Activated naive CD4-positive, alpha-beta T cell treated with anti-CD3 and anti-CD28 coated beads for 36 hours (primary cell): ENCODE measurements around the gene FGR. TPM values are rescaled to one million over a fixed set of nuclear protein-coding genes. Genes with fewer than 3 reads are reported as not detected.

Experiments
- CTCF ChIA-PET: fragments of 350-600 bp; sonication (Branson Sonifier 250); formaldehyde crosslinking; loops from one replicate; lab custom pipeline; 2021; ENCODE audit warnings: antibody characterized with exemption; lab: Charles Lee
- DNase-seq: peaks from one replicate; pipeline ENCODE4 v3.0.0-alpha.2; 2020
- H3K27ac Mint-ChIP-seq: one replicate; pipeline ENCODE4 v1.8.0; 2021; ENCODE audit warnings: mild to moderate bottlenecking, mixed read lengths
- H3K27me3 Mint-ChIP-seq: one replicate; pipeline ENCODE4 v1.8.0; 2021; ENCODE audit warnings: low read depth, mixed read lengths
- H3K36me3 Mint-ChIP-seq: one replicate; pipeline ENCODE4 v1.8.0; 2021; ENCODE audit warnings: low read depth, mixed read lengths
- H3K4me1 Mint-ChIP-seq: one replicate; pipeline ENCODE4 v1.8.0; 2021; ENCODE audit warnings: low read depth, mixed read lengths
- H3K4me3 Mint-ChIP-seq: one replicate; pipeline ENCODE4 v1.8.0; 2021; ENCODE audit warnings: mild to moderate bottlenecking, moderate library complexity, mixed read lengths
- H3K9me3 Mint-ChIP-seq: one replicate; pipeline ENCODE4 v1.8.0; 2021; ENCODE audit warnings: mixed read lengths
- intact Hi-C: fragments of 100-400 bp; cut with micrococcal nuclease; formaldehyde crosslinking; loops from one replicate; pipeline ENCODE4 v1.15.1; 2023
- total RNA-seq, 2 experiments: library from RNA; stranded (reverse); gene quantifications; one replicate each; pipeline ENCODE4 v1.2.3, GENCODE V29; 2021

The FGR gene
- total RNA-seq, 2 experiments from 2014 or later, result 0.10 to 0.14 TPM

DNA sequence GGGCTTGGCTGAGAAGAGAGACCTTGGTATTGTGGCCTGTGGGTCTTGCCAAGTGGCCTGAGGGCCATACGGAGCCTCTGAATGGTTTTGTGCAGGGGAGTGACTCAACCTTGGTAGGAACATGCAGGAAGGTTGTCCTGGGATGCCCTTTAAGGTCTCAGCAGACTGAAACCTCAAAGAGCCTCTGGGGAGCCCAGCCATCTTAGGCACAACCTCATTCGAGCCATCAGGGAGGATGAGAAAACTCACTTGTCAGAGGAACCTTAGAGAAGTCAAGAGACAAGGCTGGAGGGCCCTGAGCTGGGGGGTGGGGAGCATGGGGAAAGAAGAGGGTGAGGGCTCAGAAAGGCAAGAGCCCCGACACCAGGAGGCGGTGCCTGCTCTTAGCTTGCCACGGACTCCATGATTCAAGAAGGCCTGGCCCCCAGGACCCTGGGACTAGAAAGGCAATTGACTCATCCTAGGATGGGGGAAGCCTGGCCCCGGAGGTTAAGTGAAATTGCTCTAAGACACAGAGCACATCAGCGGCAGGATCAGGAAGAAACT is 24.0 kb upstream of the FGR start:
- peak overlapping the region; percentile 84 for H3K4me3 Mint-ChIP-seq
- no peaks in the 10 kb centered on the region for H3K9me3 Mint-ChIP-seq
- H3K36me3 Mint-ChIP-seq, result no peaks in the 10 kb centered on the region
- intact Hi-C loops, result loop anchor here (1.0 kb wide), 1 partner anchor 27 kb away; no protein-coding TSS in a partner anchor
- no peaks in the 10 kb centered on the region for H3K27me3 Mint-ChIP-seq
- DNase-seq, result peak; percentile 69
- peak overlapping the region; percentile 85 for H3K27ac Mint-ChIP-seq
- CTCF ChIA-PET, result interaction anchor here (1.0 to 1.4 kb wide), 4 partner anchors 16 to 52 kb away, joined by 3 to 4 read pairs (median 3); no protein-coding TSS in a partner anchor
- peaks cover 44% of the 10 kb centered on the region for H3K4me1 Mint-ChIP-seq

DNA sequence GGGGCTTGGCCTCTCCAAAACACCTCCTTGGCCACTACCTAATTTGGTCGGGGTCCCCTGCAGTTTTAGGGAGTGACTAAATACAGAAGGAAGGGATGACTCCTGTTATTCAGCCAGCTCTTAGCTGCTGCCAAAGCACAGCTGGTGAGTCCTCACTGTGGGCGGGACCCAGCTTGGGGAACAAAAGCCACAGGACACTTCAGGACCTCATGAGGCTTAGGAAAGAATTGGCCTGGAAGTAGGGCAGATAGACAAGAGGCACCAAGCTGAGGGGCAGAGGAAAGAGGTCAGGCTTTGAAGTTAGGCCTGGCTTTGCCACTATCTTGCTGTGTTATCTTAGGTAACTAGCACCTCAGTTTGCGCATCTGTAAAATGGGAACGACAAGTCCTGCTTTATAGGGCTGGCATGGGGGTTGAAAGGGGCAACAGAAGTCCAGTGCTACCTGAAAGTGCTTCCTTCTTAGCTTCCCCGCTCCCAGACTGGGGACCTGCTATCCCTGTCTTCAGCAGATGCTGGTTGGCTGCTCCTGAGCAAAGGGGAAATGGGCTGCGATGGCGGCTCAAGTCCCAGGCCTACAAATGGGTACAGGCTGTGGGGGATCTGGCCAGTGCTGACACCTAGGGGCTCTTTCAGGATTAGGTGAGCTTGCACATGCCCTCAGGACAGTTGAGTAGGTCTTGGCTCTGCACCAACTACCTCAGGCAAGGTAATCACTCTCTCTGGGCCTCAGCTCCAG is 21.3 kb upstream of the FGR start:
- H3K27me3 Mint-ChIP-seq, result no peaks in the 10 kb centered on the region
- no peaks in the 10 kb centered on the region for H3K9me3 Mint-ChIP-seq
- intact Hi-C loops, result no loop called here
- peaks cover 25% of the 10 kb centered on the region for H3K4me1 Mint-ChIP-seq
- no peaks in the 10 kb centered on the region for H3K36me3 Mint-ChIP-seq
- H3K4me3 Mint-ChIP-seq, result no peak overlapping the region
- H3K27ac Mint-ChIP-seq, result no peak overlapping the region
- CTCF ChIA-PET, result interaction anchor here (0.8 to 2.0 kb wide), 5 partner anchors 12 to 48 kb away, joined by 3 to 6 read pairs (median 4); no protein-coding TSS in a partner anchor
- DNase-seq, result no peak

DNA sequence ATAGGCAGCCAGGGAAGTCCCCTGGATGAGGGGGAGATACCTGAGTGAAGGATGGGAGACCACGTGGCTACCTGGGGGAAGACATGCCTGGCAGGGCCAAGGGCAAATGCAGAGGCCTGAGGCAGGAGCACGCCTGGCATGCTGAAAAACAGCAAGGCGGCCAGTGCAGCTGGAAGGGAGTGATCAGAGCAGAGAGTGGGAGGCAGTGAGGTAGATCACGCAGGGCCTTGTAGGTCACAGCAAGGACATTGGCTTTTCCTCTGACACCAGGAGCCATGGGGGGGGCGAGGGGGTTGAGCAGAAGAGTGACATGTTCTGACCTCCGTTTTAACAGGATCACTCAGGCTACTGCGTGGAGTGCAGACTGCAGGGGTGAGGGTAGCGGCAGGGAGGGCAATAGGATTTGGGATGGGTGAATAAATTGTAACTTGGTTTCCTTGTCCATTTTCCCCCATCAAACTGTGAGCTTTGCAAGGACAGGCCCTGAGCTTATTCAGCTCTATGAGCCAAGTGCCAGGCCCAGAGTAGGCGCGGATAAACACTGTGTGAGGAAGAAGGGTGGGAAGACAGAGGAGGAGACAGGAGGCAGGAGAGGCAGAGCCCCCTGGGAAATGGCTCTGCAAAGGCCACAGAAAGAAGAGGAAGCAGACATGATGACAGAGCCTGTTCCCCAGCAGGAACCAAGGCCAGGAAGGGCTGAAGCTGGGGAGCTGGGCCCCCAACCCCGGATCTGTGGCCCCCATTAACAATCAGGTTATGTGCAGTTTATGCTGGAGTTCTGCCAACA is 20.4 kb upstream of the FGR start:
- Mint-ChIP-seq H3K36me3 (no peaks in the 10 kb centered on the region), H3K4me1 (peaks cover 23% of the 10 kb centered on the region), H3K27me3 (no peaks in the 10 kb centered on the region), H3K27ac (no peak overlapping the region), H3K4me3 (no peak overlapping the region), H3K9me3 (no peaks in the 10 kb centered on the region)
- CTCF ChIA-PET, result interaction anchor here (2.0 kb wide), 1 partner anchor 11 kb away, joined by 6 read pairs; no protein-coding TSS in a partner anchor
- intact Hi-C loops, result no loop called here
- no peak for DNase-seq

DNA sequence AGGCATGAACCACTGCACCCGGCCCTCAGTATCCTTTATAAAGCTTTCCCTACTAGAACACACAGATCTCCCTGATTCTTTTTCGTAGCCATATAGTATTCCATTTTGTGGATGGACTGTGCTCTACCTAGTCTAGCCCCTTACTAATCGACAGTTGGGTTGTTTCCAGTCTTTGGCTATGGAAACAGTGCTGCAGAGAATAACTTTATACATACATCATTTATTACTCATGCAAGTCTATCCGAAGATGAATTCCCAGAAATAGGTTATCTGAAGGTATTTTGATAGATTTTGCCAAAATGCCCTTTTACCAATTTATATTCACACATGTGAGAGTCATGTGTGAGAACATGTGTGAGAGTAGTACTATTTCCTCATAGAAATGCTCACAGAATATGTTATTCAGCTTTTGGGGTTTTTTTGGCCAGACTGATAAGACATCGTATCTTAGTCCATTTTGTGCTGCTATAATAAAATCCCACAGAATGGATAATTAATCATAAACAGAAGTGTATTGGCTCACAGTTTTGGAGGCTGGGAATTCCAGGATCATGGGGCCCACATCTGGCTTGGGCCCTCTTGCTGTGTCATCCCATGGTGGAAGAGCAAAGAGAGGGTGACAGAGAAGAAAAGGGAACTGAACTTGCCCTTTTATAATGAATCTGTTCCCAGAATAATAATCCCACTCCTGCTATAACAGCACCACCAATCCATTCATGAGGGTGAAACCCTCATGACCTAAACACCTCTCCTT is 17.3 kb upstream of the FGR start:
- no peak overlapping the region for H3K4me3 Mint-ChIP-seq

DNA sequence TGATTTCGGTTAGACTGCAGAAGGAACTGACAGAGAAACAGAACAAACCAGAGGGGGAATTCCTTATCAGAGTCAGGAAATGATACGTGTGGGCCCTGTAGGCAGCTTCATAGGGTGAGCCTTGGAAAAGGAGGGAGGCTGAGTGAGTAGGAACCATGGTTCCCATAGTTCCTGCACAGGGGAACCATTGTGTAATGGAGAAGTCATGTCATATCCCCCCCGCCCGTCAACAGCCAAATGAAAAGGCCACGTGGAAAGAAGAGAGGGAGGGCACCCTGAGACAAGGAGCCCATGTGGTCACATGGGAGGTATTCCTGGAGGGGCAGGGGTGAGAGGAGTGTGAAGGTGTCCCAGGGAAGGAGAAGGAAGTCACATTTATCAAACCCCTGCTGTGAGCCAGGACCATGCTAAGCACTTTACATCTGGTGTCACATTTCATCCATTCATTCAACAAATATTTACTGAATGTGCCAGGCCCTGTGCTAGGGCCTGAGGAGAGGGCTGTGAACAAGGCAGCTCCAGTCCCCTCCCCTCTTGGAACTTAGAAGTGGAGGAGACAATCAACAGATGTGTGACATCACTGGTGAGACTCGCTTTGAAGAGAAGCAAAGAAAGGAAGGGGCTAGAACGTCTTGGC is 15.7 kb upstream of the FGR start:
- Mint-ChIP-seq H3K4me3 (no peak overlapping the region), H3K4me1 (peaks cover 12% of the 10 kb centered on the region), H3K27me3 (no peaks in the 10 kb centered on the region), H3K9me3 (no peaks in the 10 kb centered on the region), H3K36me3 (no peaks in the 10 kb centered on the region), H3K27ac (no peak overlapping the region)
- peak; percentile 31 for DNase-seq
- intact Hi-C loops, result no loop called here
- CTCF ChIA-PET, result interaction anchor here (1.2 to 2.7 kb wide), 5 partner anchors 10 to 44 kb away, joined by 5 to 31 read pairs (median 6); no protein-coding TSS in a partner anchor

More for the DNA sequence above, 17.3 kb upstream of the FGR start:
- Mint-ChIP-seq H3K36me3 (no peaks in the 10 kb centered on the region), H3K27ac (no peak overlapping the region), H3K4me1 (peaks cover 12% of the 10 kb centered on the region), H3K27me3 (no peaks in the 10 kb centered on the region), H3K9me3 (no peaks in the 10 kb centered on the region)
- intact Hi-C loops, result no loop called here
- no peak for DNase-seq
- CTCF ChIA-PET, result interaction anchor here (0.9 to 1.0 kb wide), 3 partner anchors 9 to 46 kb away, joined by 3 to 4 read pairs (median 3); no protein-coding TSS in a partner anchor

DNA sequence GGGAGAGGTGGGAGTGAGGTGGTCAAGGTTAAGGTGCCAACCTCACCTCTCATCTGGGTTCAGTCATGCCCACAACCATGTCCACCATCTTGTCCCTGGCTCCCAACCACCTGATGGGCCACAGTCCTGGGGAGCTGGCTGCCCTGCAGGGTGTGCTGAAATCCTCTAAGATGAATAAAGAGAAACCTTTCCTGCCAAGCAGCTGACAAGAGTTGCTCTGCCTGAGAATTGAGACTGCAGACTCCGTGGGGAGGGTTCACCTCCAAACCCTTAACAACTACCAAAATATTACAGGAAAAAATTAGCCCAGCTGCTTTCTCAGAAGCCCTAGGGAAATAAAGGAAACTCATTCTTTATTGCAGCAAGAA is 15.2 kb upstream of the FGR start:
- Mint-ChIP-seq H3K4me1 (peaks cover 12% of the 10 kb centered on the region), H3K27ac (no peak overlapping the region), H3K27me3 (no peaks in the 10 kb centered on the region), H3K36me3 (no peaks in the 10 kb centered on the region), H3K4me3 (no peak overlapping the region), H3K9me3 (no peaks in the 10 kb centered on the region)
- intact Hi-C loops, result no loop called here
- DNase-seq, result no peak
- CTCF ChIA-PET, result interaction anchor here (0.7 to 2.7 kb wide), 6 partner anchors 9 to 44 kb away, joined by 4 to 31 read pairs (median 6); no protein-coding TSS in a partner anchor

DNA sequence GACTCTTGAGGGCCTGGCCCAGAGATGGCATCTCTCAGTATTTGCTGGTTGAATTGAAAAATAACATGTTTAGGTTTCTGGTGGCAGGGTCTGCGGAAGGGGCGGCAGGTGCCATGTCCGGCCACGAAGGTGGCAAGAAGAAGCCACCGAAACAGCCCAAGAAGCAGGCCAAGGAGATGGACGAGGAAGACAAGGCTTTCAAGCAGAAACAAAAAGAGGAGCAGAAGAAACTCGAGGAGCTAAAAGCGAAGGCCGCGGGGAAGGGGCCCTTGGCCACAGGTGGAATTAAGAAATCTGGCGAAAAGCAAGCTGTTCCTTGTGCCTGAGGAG is 14.3 kb upstream of the FGR start:
- intact Hi-C loops, result no loop called here
- Mint-ChIP-seq H3K27ac (no peak overlapping the region), H3K27me3 (no peaks in the 10 kb centered on the region), H3K36me3 (no peaks in the 10 kb centered on the region), H3K9me3 (no peaks in the 10 kb centered on the region), H3K4me1 (peaks cover 13% of the 10 kb centered on the region), H3K4me3 (no peak overlapping the region)
- CTCF ChIA-PET, result interaction anchor here (0.6 to 2.7 kb wide), 4 partner anchors 8 to 270 kb away, joined by 3 to 31 read pairs (median 4); no protein-coding TSS in a partner anchor
- no peak for DNase-seq

DNA sequence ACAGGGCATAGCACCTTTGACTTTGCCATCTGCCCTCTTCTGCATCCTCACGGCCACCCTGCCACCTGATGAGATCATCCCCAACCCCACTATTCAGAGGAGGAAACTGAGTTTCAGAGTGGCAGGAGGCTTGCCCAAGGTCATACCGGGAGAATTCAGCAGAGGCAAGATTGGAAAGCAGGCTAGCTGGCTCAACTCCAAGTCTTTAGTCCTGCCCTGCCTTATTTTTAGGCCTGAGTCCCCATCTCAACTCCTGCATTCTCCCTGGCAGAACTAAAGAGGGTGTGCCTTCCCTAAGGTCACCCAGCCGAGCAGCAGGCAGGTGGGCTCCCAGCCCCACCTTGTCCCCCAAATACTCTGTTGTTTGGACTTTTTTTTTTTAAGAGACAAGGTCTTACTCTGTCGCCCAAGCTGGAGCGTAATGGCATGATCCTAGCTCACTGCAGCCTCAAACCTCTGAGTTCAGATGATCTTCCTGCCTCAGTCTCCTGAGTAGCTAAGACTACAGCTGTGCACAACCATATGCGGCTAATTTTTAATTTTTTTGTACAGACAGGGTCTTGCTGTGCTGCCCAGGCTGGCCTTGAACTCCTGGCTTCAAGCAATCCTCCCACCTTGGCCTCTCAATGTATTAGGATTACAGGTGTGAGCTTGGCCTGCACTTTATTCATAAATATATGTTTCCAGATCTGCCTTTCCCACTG is 13.8 kb upstream of the FGR start:
- Mint-ChIP-seq H3K27ac (no peak overlapping the region), H3K4me1 (peaks cover 19% of the 10 kb centered on the region), H3K9me3 (no peaks in the 10 kb centered on the region), H3K4me3 (no peak overlapping the region), H3K36me3 (no peaks in the 10 kb centered on the region), H3K27me3 (no peaks in the 10 kb centered on the region)
- intact Hi-C loops, result no loop called here
- no peak for DNase-seq
- CTCF ChIA-PET, result interaction anchor here (0.6 to 2.7 kb wide), 3 partner anchors 13 to 271 kb away, joined by 3 to 31 read pairs (median 4); no protein-coding TSS in a partner anchor

DNA sequence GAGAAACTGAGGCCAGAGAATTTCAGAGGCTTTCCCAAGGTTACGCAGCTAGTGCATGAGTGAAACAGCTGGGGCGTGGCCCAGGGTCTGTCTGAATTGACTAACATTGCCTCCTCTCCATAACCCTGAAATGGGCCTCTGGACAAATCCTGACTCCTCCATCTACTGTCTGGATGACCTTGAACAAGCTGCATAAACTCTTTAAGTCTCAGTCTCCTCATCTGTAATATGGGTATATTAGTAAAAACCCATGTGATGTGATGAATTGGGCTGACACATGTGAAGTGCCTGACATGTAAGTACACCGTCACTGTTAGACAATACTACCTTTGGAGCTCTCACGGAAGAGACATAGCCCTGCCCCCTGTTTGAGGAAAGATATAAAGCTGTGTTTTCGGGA is 12.3 kb upstream of the FGR start:
- DNase-seq, result no peak
- no peaks in the 10 kb centered on the region for H3K36me3 Mint-ChIP-seq
- CTCF ChIA-PET, result interaction anchor here (1.1 to 2.1 kb wide), 2 partner anchors 15 to 22 kb away, joined by 4 to 6 read pairs; no protein-coding TSS in a partner anchor
- H3K27ac Mint-ChIP-seq, result no peak overlapping the region
- no peaks in the 10 kb centered on the region for H3K9me3 Mint-ChIP-seq
- intact Hi-C loops, result no loop called here
- no peaks in the 10 kb centered on the region for H3K27me3 Mint-ChIP-seq
- no peak overlapping the region for H3K4me3 Mint-ChIP-seq
- H3K4me1 Mint-ChIP-seq, result peaks cover 24% of the 10 kb centered on the region

DNA sequence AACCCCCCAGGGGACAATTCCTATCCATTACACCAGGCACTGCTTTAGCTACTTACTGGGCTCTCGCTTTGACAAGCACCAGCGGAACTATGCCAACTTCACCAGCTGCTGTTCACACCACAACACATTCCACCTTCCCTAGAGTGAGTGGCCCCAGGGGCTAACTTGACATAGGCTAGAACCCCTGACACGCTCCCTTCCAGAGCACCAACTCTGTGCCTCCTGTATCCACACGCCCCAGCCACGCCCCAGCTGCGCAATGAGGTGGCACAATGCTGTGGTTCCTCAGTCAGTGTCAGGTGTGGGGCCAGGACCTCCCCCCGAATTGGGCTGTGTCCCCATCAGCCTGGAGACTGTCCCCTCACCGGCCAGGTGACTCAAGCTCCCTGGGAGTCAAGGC is 11.7 kb upstream of the FGR start:
- no peaks in the 10 kb centered on the region for H3K9me3 Mint-ChIP-seq
- CTCF ChIA-PET, result interaction anchor here (1.0 to 2.1 kb wide), 2 partner anchors 23 to 37 kb away, joined by 3 to 6 read pairs; no protein-coding TSS in a partner anchor
- H3K27me3 Mint-ChIP-seq, result no peaks in the 10 kb centered on the region
- no peak overlapping the region for H3K27ac Mint-ChIP-seq
- intact Hi-C loops, result no loop called here
- peaks cover 24% of the 10 kb centered on the region for H3K4me1 Mint-ChIP-seq
- no peak for DNase-seq
- no peak overlapping the region for H3K4me3 Mint-ChIP-seq
- no peaks in the 10 kb centered on the region for H3K36me3 Mint-ChIP-seq

DNA sequence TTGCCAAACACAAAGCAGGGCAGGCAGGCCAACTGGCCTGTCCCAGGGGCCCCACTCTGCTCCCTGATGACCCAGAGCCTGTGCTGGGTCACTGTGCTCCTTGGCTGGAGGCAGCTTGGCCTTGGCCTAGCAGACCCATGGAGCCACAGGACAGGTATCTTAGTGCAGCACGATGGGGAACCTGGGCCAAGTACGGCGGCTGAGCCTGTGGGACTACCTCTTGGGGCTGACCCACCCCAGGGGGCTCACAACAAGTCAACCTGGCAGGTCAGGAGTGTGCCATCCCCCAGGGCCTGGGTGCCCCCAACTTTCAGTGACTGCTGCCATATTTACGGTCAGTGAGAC is 10.1 kb upstream of the FGR start:
- Mint-ChIP-seq H3K4me3 (no peak overlapping the region), H3K36me3 (no peaks in the 10 kb centered on the region), H3K4me1 (peaks cover 14% of the 10 kb centered on the region), H3K9me3 (no peaks in the 10 kb centered on the region), H3K27me3 (no peaks in the 10 kb centered on the region), H3K27ac (no peak overlapping the region)
- CTCF ChIA-PET, result interaction anchor here (1.0 to 2.1 kb wide), 6 partner anchors 11 to 37 kb away, joined by 3 to 30 read pairs (median 8); no protein-coding TSS in a partner anchor
- intact Hi-C loops, result no loop called here
- no peak for DNase-seq
